ENCODE measurements around the gene OSBPL2.

DNA sequence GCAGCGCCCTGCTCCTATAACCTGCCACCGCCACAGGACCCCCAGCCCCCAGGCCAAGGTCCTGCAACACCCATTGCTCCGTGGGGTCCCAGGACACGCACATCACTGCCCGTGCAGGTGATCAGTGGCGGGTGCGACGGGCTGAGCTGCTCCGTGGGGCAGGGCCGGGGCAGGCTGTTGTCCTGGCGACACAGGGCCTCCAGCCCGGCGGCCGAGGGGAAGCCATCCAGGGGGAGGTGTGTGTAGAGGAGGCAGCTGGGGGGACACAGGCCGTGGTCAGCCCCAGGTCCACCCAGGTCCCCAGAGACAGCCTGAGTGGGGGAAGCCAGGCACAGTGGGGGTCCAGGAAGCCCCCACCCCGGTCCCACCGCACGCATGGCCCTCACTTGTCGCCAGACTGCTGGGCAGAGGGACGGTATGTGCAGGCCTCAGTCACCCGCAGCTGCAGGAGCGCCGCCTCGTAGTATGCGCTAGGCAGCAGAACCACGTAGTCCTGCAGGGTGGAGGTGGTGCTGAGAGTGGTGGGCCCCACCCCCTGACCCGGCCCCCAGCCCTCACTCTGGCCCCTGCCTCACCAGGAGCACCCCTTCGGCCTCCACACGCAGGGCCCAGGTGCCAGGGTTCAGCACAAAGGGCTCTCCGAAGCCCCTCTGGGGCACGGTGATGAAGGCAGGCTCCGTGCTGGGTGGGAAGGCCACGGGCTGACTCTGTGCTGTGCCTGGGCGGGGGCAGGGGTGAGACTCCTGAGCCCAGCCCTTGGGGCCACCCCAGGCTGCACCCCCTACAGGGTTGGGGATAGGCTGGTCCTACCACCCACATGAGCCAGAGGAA lies 94.9 kb downstream of the OSBPL2 start:
- TF ChIP-seq CTCF (optimal IDR thresholded peaks at IDR 0.05 in 1 of 3, IDR thresholded peaks at IDR 0.05 in 1 of 3, conservative IDR thresholded peaks at IDR 0.05 in 1 of 3; ENCODE audit: extremely low read depth in 1 of 3, insufficient read depth in 2 of 3, low read length in 3 of 3) (no peak), EZH2 (IDR thresholded peaks at IDR 0.05; ENCODE audit: low read length) (no peak)

All from keratinocyte (primary cell).